ENCODE results near the gene VAT1. TPM values are rescaled to one million over a fixed set of nuclear protein-coding genes. Genes with fewer than 3 reads are reported as not detected.
"Not testable (repeated sequence)": the region's sequence is repeated elsewhere in the genome, so short reads cannot be mapped to it uniquely, and the experiment has no call there.

Gene VAT1
- total RNA-seq, 2 experiments from 2014 or later = 10.7 to 16.8 TPM

DNA sequence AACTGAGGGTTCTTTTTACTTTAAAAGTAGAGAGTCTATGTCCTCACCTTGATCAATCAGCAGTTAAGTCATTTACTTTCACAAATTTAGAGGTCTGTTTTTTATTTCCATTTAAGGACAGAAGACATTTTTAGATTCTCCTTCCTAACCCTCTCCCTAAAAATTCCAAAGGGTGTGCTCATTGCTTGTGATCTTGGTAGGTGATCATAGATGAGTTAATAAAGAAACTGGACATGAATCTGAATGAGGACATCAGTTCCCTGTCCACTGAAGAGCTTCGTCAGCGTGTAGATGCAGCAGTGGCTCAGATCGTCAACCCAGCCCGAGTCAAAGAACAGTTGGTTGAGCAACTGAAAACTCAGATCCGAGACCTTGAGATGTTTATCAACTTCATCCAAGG, 33.0 kb downstream of the VAT1 start:
- Mint-ChIP-seq H3K27ac (no peak overlapping the region), H3K9me3 (ENCODE audit: low read depth) (no peaks in the 10 kb centered on the region), H3K4me1 (peaks cover 13% of the 10 kb centered on the region), H3K36me3 (peaks cover 47% of the 10 kb centered on the region), H3K27me3 (no peaks in the 10 kb centered on the region), H3K4me3 (no peak overlapping the region)
- CTCF ChIA-PET = no interaction called here
- no peak for DNase-seq
- no peak for ATAC-seq

GRCh38 chr17:42985225-42985624, 37.0 kb downstream of the VAT1 start:
- peaks cover 44% of the 10 kb centered on the region for H3K36me3 Mint-ChIP-seq
- H3K9me3 Mint-ChIP-seq (ENCODE audit: low read depth) = no peaks in the 10 kb centered on the region
- no peak overlapping the region for H3K4me3 Mint-ChIP-seq
- CTCF ChIA-PET = interaction anchor here (2.7 kb wide), 1 partner anchor 13 kb away, joined by 12 read pairs; the partner anchor contains the start of gene RPL27
- H3K27ac Mint-ChIP-seq = no peak overlapping the region
- peaks cover 30% of the 10 kb centered on the region for H3K4me1 Mint-ChIP-seq
- DNase-seq (no peak), ATAC-seq (no peak)
- no peaks in the 10 kb centered on the region for H3K27me3 Mint-ChIP-seq

- no peaks in the 10 kb centered on the region for H3K27me3 Mint-ChIP-seq
- peak overlapping the region; percentile 54 for H3K27ac Mint-ChIP-seq
- H3K4me1 Mint-ChIP-seq = peaks cover 41% of the 10 kb centered on the region
- CTCF ChIA-PET = interaction anchor here (0.7 to 2.3 kb wide), 2 partner anchors 15 to 502 kb away, joined by 4 to 8 read pairs; partner anchors contain the start of gene RPL27
- peak overlapping the region; percentile 32 for H3K4me3 Mint-ChIP-seq
- ATAC-seq (no peak), DNase-seq (no peak)
- no peaks in the 10 kb centered on the region for H3K9me3 Mint-ChIP-seq (ENCODE audit: low read depth)
- peaks cover 26% of the 10 kb centered on the region for H3K36me3 Mint-ChIP-seq
Measured at GRCh38 chr17:42982266-42982665, 39.9 kb downstream of the VAT1 start.

- H3K27me3 Mint-ChIP-seq = no peaks in the 10 kb centered on the region
- peaks cover 24% of the 10 kb centered on the region for H3K36me3 Mint-ChIP-seq
- DNase-seq (peak; percentile 87), ATAC-seq (peak; percentile 77)
- H3K4me3 Mint-ChIP-seq = peak overlapping the region; percentile 100
- CTCF ChIA-PET = interaction anchor here (3.4 kb wide), 1 partner anchor 17 kb away, joined by 26 read pairs; the partner anchor contains the start of gene RPL27
- H3K27ac Mint-ChIP-seq = peak overlapping the region; percentile 97
- H3K9me3 Mint-ChIP-seq (ENCODE audit: low read depth) = no peaks in the 10 kb centered on the region
- peaks cover 41% of the 10 kb centered on the region for H3K4me1 Mint-ChIP-seq
Measured at GRCh38 chr17:42980766-42981397, 41.3 kb downstream of the VAT1 start.

GRCh38 chr17:42980274-42980765, 41.9 kb downstream of the VAT1 start, which contains the start of gene RUNDC1:
Gene RUNDC1 (plus strand): TSS chr17:42980565. CDS start chr17:42980577, 12 bp downstream.
- CTCF ChIA-PET = interaction anchor here (3.4 kb wide), 1 partner anchor 18 kb away, joined by 26 read pairs; the partner anchor contains the start of gene RPL27
- peak within 1 kb of the TSS; percentile 97 for H3K27ac Mint-ChIP-seq
- DNase-seq (peak; percentile 94), ATAC-seq (peak; percentile 83)
- H3K9me3 Mint-ChIP-seq (ENCODE audit: low read depth) = no peaks in the 10 kb centered on the region
- H3K4me3 Mint-ChIP-seq = peak within 1 kb of the TSS; percentile 100
- H3K36me3 Mint-ChIP-seq = peaks cover 19% of the 10 kb centered on the region
- H3K4me1 Mint-ChIP-seq = peaks cover 37% of the 10 kb centered on the region
- no peaks in the 10 kb centered on the region for H3K27me3 Mint-ChIP-seq

DNA sequence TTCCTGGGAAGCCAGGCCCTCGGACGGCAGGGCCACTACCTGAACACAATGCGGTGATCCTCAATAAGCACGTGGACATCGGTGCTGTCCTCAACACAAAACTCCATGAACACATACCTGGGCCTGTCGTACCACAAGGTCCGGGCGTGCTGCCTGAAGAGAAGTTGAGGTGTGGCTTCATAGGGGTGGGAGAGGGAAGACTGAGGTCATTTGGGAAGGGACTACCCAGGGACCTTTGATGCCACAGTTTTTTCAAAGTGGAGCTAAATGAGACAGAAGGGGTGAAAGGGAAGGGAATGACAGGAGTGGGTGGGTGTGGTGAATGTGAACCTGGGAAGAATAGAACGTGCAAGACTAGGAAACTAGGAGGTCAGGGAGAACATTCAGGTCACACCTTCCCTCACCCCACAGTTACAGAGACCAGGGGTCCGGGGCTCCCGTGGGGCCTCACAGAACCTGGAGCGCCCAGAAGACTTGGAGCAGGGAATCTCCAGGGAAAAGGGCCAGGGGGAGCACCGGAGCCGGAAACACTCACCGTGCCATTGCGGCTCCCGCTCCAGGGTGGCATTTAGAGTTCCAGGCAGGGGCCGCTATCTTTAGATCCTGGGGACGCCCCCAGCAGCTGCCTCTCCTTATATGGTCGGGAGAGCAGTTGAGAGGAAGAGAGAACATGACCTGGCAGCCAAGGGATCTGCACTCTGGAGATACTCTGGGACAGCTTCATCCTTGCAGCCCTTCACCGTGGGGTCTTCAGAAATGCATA, 42.5 kb downstream of the VAT1 start, which contains the start of gene PTGES3L:
Gene PTGES3L, minus strand, starts transcription at position 570 of the 763 bp plus-strand sequence. Its CDS starts 27 bp downstream, at position 543.
- Mint-ChIP-seq H3K4me3 (peak within 1 kb of the TSS; percentile 100), H3K9me3 (ENCODE audit: low read depth) (no peaks in the 10 kb centered on the region), H3K36me3 (peaks cover 15% of the 10 kb centered on the region), H3K27ac (peak within 1 kb of the TSS; percentile 97), H3K4me1 (peaks cover 32% of the 10 kb centered on the region), H3K27me3 (no peaks in the 10 kb centered on the region)
- peak; percentile 44 for ATAC-seq
- DNase-seq = peak; percentile 56
- CTCF ChIA-PET = interaction anchor here (0.7 to 3.4 kb wide), 2 partner anchors 9 to 19 kb away, joined by 3 to 26 read pairs; partner anchors contain the start of gene RPL27

GRCh38 chr17:42975701-42976100, 46.5 kb downstream of the VAT1 start:
- ATAC-seq; H3K36me3 Mint-ChIP-seq; CTCF ChIA-PET; DNase-seq; H3K9me3 Mint-ChIP-seq (ENCODE audit: low read depth); H3K4me3 Mint-ChIP-seq; H3K27me3 Mint-ChIP-seq; H3K27ac Mint-ChIP-seq: not testable (repeated sequence)
- peaks cover 13% of the 10 kb centered on the region for H3K4me1 Mint-ChIP-seq

- no peak for ATAC-seq
- H3K36me3 Mint-ChIP-seq = no peaks in the 10 kb centered on the region
- no peaks in the 10 kb centered on the region for H3K27me3 Mint-ChIP-seq
- CTCF ChIA-PET = no interaction called here
- DNase-seq = no peak
- peaks cover 11% of the 10 kb centered on the region for H3K4me1 Mint-ChIP-seq
- H3K4me3 Mint-ChIP-seq = no peak overlapping the region
- no peak overlapping the region for H3K27ac Mint-ChIP-seq
- H3K9me3 Mint-ChIP-seq (ENCODE audit: low read depth) = no peaks in the 10 kb centered on the region
Measured at GRCh38 chr17:42975265-42975664, 46.9 kb downstream of the VAT1 start.

DNA sequence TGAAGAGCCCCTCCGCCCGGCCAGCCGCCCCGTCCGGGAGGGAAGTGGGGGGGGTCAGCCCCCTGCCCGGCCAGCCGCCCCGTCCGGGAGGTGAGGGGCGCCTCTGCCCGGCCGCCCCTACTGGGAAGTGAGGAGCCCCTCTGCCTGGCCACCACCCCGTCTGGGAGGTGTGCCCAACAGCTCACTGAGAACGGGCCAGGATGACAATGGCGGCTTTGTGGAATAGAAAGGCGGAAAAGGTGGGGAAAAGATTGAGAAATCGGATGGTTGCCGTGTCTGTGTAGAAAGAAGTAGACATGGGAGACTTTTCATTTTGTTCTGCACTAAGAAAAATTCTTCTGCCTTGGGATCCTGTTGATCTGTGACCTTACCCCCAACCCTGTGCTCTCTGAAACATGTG, 48.9 kb downstream of the VAT1 start:
- H3K36me3 Mint-ChIP-seq; DNase-seq; H3K27me3 Mint-ChIP-seq; CTCF ChIA-PET; H3K4me3 Mint-ChIP-seq; ATAC-seq; H3K4me1 Mint-ChIP-seq; H3K9me3 Mint-ChIP-seq (ENCODE audit: low read depth); H3K27ac Mint-ChIP-seq: not testable (repeated sequence)

DNA sequence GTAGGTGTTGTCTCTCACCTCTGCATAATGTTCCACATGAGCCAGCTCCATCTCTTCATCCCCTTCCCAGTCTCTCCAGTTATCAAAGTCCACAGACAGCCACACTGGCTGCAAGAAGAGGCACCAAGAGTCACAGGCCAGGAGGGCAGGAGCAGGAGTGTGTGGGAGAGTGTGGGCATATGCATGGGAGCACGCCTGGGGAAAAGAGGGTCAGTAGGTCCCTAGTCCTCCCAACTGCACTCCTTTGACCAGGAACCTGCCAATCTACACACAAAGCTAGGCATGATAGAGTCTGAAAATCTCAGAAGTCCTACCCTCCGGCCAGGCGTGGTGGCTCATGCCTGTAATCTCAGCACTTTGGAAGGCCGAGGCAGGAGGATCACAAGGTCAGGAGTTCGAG, 50.6 kb downstream of the VAT1 start:
- no peak for DNase-seq
- H3K27me3 Mint-ChIP-seq = no peaks in the 10 kb centered on the region
- CTCF ChIA-PET = interaction anchor here (1.2 kb wide), 1 partner anchor 32 kb away, joined by 3 read pairs; no protein-coding TSS in a partner anchor
- no peaks in the 10 kb centered on the region for H3K9me3 Mint-ChIP-seq (ENCODE audit: low read depth)
- no peaks in the 10 kb centered on the region for H3K4me1 Mint-ChIP-seq
- ATAC-seq = no peak
- no peaks in the 10 kb centered on the region for H3K36me3 Mint-ChIP-seq
- no peak overlapping the region for H3K27ac Mint-ChIP-seq
- no peak overlapping the region for H3K4me3 Mint-ChIP-seq

- H3K27ac Mint-ChIP-seq = no peak overlapping the region
- H3K9me3 Mint-ChIP-seq (ENCODE audit: low read depth) = no peaks in the 10 kb centered on the region
- CTCF ChIA-PET = interaction anchor here (0.7 to 1.8 kb wide), 2 partner anchors 29 to 142 kb away, joined by 3 to 6 read pairs; partner anchors contain the start of gene RPL27
- no peak overlapping the region for H3K4me3 Mint-ChIP-seq
- H3K36me3 Mint-ChIP-seq = peaks cover 3% of the 10 kb centered on the region
- ATAC-seq = no peak
- H3K4me1 Mint-ChIP-seq = peaks cover 6% of the 10 kb centered on the region
- H3K27me3 Mint-ChIP-seq = no peaks in the 10 kb centered on the region
- no peak for DNase-seq
Measured at GRCh38 chr17:42969001-42969581, 53.1 kb downstream of the VAT1 start.

DNA sequence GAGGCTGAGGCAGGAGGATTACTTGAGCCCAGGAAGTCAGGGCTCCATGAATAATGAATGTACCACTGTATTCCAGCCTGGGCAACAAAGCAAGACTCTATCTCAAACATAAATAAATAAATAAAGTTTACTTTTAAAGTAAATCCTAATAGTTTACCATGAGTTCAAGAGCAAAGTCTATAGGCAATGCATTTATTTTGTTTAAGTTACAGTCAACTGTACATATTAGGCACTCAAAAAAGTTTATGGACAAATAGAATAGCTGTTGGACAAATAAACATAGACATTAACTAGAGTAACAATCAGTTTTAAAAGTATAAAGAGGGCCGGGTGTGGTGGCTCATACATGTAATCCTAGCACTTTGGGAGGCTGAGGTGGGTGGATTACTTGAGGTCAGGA, 54.3 kb downstream of the VAT1 start:
- Mint-ChIP-seq H3K4me3 (no peak overlapping the region), H3K27me3 (no peaks in the 10 kb centered on the region), H3K9me3 (ENCODE audit: low read depth) (no peaks in the 10 kb centered on the region), H3K4me1 (peaks cover 13% of the 10 kb centered on the region), H3K36me3 (peaks cover 8% of the 10 kb centered on the region), H3K27ac (no peak overlapping the region)
- CTCF ChIA-PET = no interaction called here
- DNase-seq (no peak), ATAC-seq (no peak)

All from activated CD8-positive, alpha-beta memory T cell treated with anti-CD3 and anti-CD28 coated beads, Interleukin-2, amount 10 ng/mL, durations not matched to agents 7 days and 5 days (primary cell).